Measurements from ENCODE around the gene POLD1.

POLD1 gene

DNA sequence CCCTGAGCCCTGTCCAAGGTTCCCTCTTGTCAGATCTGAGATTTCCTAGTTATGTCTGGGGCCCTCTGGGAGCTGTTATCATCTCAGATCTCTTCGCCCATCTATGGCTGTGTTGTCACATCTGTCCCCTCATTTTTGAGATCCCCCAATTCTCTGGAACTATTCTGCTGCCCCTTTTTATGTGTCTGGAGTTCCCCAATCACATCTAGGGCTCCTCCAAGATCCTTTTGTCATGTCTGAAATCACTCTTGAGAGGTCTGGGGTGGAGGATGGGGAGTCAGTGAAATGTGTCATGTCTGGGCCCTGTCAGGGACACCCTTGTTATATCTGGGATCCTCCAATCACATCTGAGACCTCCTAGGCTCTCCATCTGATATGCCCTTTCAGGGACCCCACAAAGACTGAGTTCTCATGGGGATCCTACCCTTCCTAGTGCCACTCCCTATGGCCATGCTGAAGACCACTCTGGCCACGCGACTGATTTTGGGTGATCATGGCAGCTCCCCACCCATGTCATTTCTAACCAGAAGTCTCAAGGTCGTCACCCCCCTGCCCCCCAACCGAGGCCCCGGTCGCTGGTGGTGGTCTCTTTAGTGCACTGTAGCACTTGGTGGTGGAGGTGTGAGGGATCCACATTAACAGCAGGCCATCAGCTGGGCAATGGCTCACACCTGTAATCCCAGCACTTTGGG, 44.8 kb downstream of the POLD1 start:
- Histone ChIP-seq H2AFZ (ENCODE audit: low read depth, low read length) (no peak overlapping the region), H3K9me3 (ENCODE audit: insufficient read depth, low read length) (no peaks in the 10 kb centered on the region), H3K9ac (ENCODE audit: low read length) (peak overlapping the region; percentile 12; the same call in 1 of the 2 replicates), H3K4me2 (ENCODE audit: low read length) (no peak overlapping the region), H4K20me1 (ENCODE audit: insufficient read depth, low read length) (peaks cover 23% of the 10 kb centered on the region), H3K4me3 (ENCODE audit: low read length) (no peak overlapping the region), H3K36me3 (replicated peaks; ENCODE audit: low read depth, low read length) (peaks cover 37% of the 10 kb centered on the region), H3K4me1 (ENCODE audit: low read length) (peaks cover 53% of the 10 kb centered on the region), H3K27ac (ENCODE audit: low read length) (peak overlapping the region; percentile 90), H3K79me2 (ENCODE audit: low read length) (no peaks in the 10 kb centered on the region), H3K27me3 (ENCODE audit: low read depth, low read length) (0 out of 2 replicates have a peak, but pooled peaks cover 5% of the 10 kb centered on the region)
- TF ChIP-seq, protein P1, sequence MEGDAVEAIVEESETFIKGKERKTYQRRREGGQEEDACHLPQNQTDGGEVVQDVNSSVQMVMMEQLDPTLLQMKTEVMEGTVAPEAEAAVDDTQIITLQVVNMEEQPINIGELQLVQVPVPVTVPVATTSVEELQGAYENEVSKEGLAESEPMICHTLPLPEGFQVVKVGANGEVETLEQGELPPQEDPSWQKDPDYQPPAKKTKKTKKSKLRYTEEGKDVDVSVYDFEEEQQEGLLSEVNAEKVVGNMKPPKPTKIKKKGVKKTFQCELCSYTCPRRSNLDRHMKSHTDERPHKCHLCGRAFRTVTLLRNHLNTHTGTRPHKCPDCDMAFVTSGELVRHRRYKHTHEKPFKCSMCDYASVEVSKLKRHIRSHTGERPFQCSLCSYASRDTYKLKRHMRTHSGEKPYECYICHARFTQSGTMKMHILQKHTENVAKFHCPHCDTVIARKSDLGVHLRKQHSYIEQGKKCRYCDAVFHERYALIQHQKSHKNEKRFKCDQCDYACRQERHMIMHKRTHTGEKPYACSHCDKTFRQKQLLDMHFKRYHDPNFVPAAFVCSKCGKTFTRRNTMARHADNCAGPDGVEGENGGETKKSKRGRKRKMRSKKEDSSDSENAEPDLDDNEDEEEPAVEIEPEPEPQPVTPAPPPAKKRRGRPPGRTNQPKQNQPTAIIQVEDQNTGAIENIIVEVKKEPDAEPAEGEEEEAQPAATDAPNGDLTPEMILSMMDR (IDR thresholded peaks at IDR 0.05; ENCODE audit: low read depth, low read length): no peak
- TF ChIP-seq EZH2phosphoT487 (IDR thresholded peaks at IDR 0.05; ENCODE audit: low read depth): no peak

DNA sequence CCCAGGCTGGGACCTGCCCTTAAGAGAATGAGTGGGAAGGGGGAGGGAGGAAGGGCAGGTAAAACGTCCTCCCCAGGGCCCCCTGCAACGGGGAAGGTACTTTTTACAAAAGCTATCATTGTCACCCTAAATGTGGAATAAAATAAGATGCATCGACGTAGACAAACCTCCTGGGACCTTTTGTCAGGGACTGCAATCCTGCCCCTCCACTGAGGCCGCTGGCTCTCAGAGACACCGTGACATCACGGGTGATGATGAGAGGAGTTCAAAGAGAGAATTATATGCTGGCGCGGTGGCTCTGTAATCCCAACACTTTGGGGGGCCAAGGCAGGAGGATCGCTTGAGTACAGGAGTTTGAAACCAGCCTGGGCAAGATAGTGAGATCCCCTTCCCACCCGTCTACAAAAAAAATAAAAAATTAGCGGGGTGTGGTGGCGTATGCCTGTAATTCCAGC, 46.8 kb downstream of the POLD1 start:
- H3K4me3 ChIP-seq (ENCODE audit: low read length): peak overlapping the region; percentile 82
- peaks cover 17% of the 10 kb centered on the region for H4K20me1 ChIP-seq (ENCODE audit: insufficient read depth, low read length)
- peak overlapping the region; percentile 90 for H3K27ac ChIP-seq (ENCODE audit: low read length)
- peaks cover 25% of the 10 kb centered on the region for H3K36me3 ChIP-seq (replicated peaks; ENCODE audit: low read depth, low read length)
- H3K79me2 ChIP-seq (ENCODE audit: low read length): no peaks in the 10 kb centered on the region
- H3K4me2 ChIP-seq (ENCODE audit: low read length): peak overlapping the region; percentile 100
- no peaks in the 10 kb centered on the region for H3K9me3 ChIP-seq (ENCODE audit: insufficient read depth, low read length)
- TF ChIP-seq, protein P1 (IDR thresholded peaks at IDR 0.05; ENCODE audit: low read depth, low read length): no peak
- TF ChIP-seq EZH2phosphoT487 (IDR thresholded peaks at IDR 0.05; ENCODE audit: low read depth): no peak
- peak overlapping the region; percentile 98 for H3K9ac ChIP-seq (ENCODE audit: low read length)
- peaks cover 61% of the 10 kb centered on the region for H3K4me1 ChIP-seq (ENCODE audit: low read length)
- H2AFZ ChIP-seq (ENCODE audit: low read depth, low read length): no peak overlapping the region
- H3K27me3 ChIP-seq (ENCODE audit: low read depth, low read length): 0 out of 2 replicates have a peak, but pooled peaks cover 12% of the 10 kb centered on the region

DNA sequence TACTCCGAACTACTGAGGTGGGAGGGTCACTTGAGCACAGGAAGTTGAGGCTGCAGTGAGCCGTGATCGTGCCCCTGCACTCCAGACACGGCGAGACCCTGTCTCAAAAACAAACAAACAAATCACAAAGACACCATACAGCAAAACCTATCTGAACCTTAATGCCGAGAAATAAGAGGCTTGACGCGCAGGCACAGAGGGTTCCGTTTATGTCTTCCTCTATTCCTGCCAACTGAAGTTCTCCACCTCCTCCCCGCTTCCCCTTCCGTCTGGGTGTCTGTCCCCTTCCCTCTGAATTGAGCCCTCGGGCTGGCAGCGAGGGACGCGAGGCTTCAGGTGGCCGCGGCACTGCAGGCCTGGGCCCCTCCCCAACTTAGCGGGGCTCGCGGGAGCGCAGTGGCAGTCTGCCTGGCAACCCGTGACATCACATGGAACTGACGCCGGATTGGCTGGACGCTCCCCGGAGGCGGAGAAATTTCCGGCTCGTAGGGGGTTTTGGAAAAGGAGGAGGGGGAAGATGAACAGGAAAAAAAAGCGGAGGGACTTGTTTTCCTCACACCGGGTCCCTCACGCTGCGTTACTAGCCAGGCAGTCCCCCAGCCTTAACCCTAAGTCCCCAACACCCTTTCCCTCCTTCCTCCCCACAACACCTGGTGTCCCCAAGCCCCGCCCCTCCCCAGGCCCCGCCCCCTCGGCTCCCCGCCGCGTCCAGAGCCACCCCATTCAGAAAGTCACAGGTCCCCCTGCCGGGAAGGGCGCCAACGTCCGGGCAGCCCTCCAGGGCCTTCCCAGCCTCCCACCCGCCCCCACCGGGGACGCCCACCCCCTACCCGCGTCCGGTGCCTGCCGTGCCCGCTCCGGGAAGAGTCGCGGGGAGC, 47.4 kb downstream of the POLD1 start:
- Histone ChIP-seq H2AFZ (ENCODE audit: low read depth, low read length) (no peak overlapping the region), H3K36me3 (replicated peaks; ENCODE audit: low read depth, low read length) (peaks cover 25% of the 10 kb centered on the region), H3K27me3 (ENCODE audit: low read depth, low read length) (0 out of 2 replicates have a peak, but pooled peaks cover 12% of the 10 kb centered on the region), H3K4me3 (ENCODE audit: low read length) (peak overlapping the region; percentile 82), H3K4me1 (ENCODE audit: low read length) (peaks cover 61% of the 10 kb centered on the region), H4K20me1 (ENCODE audit: insufficient read depth, low read length) (peaks cover 17% of the 10 kb centered on the region), H3K9me3 (ENCODE audit: insufficient read depth, low read length) (no peaks in the 10 kb centered on the region), H3K27ac (ENCODE audit: low read length) (peak overlapping the region; percentile 90), H3K79me2 (ENCODE audit: low read length) (no peaks in the 10 kb centered on the region), H3K9ac (ENCODE audit: low read length) (peak overlapping the region; percentile 98), H3K4me2 (ENCODE audit: low read length) (peak overlapping the region; percentile 100)
- TF ChIP-seq, protein P1 (IDR thresholded peaks at IDR 0.05; ENCODE audit: low read depth, low read length): no peak
- TF ChIP-seq EZH2phosphoT487 (IDR thresholded peaks at IDR 0.05; ENCODE audit: low read depth): no peak

All from OCI-LY3 (cell line).